Stimulated activated naive CD8-positive, alpha-beta T cell treated with anti-CD3 and anti-CD28 coated beads, Interleukin-15, Interleukin-2, amounts not matched to agents 100 U/mL and 50 U/mL, for 24 hours (primary cell): Measurements from ENCODE around the gene KLKB1.

Source experiments
- ATAC-seq: fragments of 150-1000 bp; cut with Tn5 transposase; one replicate; pipeline ENCODE4 v1.10.0; 2021
- DNase-seq: peaks from one replicate; pipeline ENCODE4 v3.0.0; 2021

The KLKB1 gene

GRCh38 chr4:186227221-186227620 is at the start of gene KLKB1:
Gene KLKB1, plus strand, starts transcription at chr4:186227507. Its CDS starts 689 bp downstream, at chr4:186228196.
- ATAC-seq, result no peak
- DNase-seq, result no peak

GRCh38 chr4:186188107-186188506 is 39.2 kb upstream of the KLKB1 start:
- ATAC-seq (no peak), DNase-seq (no peak)

GRCh38 chr4:186189656-186190055 is 37.7 kb upstream of the KLKB1 start:
- DNase-seq, result no peak

GRCh38 chr4:186190581-186191199 is 36.6 kb upstream of the KLKB1 start:
- peak; percentile 56 for DNase-seq
- ATAC-seq, result peak; percentile 41

More at GRCh38 chr4:186189656-186190055, 37.7 kb upstream of the KLKB1 start:
- no peak for ATAC-seq

GRCh38 chr4:186191200-186192065 is 35.9 kb upstream of the KLKB1 start, which contains the start of gene CYP4V2:
Gene CYP4V2, plus strand, starts transcription at chr4:186191567. Its CDS starts 257 bp downstream, at chr4:186191824.
- ATAC-seq, result peak; percentile 91
- peak; percentile 90 for DNase-seq

- DNase-seq, result peak; percentile 41
- peak; percentile 8 for ATAC-seq
Observed at GRCh38 chr4:186192066-186192612, 35.2 kb upstream of the KLKB1 start.

- DNase-seq, result no peak
- no peak for ATAC-seq
Observed at GRCh38 chr4:186193851-186194250, 33.5 kb upstream of the KLKB1 start.

- no peak for DNase-seq
- ATAC-seq, result no peak
Observed at GRCh38 chr4:186196063-186196462, 31.2 kb upstream of the KLKB1 start.

GRCh38 chr4:186200516-186200915 is 26.8 kb upstream of the KLKB1 start:
- no peak for ATAC-seq
- DNase-seq, result no peak

GRCh38 chr4:186201010-186201409 is 26.3 kb upstream of the KLKB1 start:
- ATAC-seq, result no peak
- no peak for DNase-seq

GRCh38 chr4:186201535-186202230 is 25.6 kb upstream of the KLKB1 start:
- ATAC-seq, result peak; percentile 92
- peak; percentile 50 for DNase-seq

GRCh38 chr4:186202490-186203140 is 24.7 kb upstream of the KLKB1 start:
- no peak for DNase-seq
- ATAC-seq, result no peak

- ATAC-seq (no peak), DNase-seq (no peak)
Observed at GRCh38 chr4:186203406-186203805, 23.9 kb upstream of the KLKB1 start.

GRCh38 chr4:186204103-186204559 is 23.2 kb upstream of the KLKB1 start:
- DNase-seq, result no peak
- ATAC-seq, result no peak

GRCh38 chr4:186204686-186205085 is 22.6 kb upstream of the KLKB1 start:
- ATAC-seq (no peak), DNase-seq (no peak)

- DNase-seq (no peak), ATAC-seq (no peak)
Observed at GRCh38 chr4:186205156-186205555, 22.2 kb upstream of the KLKB1 start.

- ATAC-seq, result no peak
- DNase-seq, result no peak
Observed at GRCh38 chr4:186216465-186217024, 10.8 kb upstream of the KLKB1 start.

GRCh38 chr4:186217733-186218293 is 9.5 kb upstream of the KLKB1 start:
- no peak for DNase-seq
- ATAC-seq, result no peak

- DNase-seq, result no peak
- no peak for ATAC-seq
Observed at GRCh38 chr4:186221624-186222023, 5.7 kb upstream of the KLKB1 start.

GRCh38 chr4:186225848-186226247 is 1.5 kb upstream of the KLKB1 start:
- ATAC-seq (no peak), DNase-seq (no peak)

- DNase-seq, result no peak
- ATAC-seq, result no peak
Observed at GRCh38 chr4:186226521-186227189, 652 bp upstream of the KLKB1 start.
